Measurements from ENCODE around the gene F13B. TPM values are rescaled to one million over a fixed set of nuclear protein-coding genes. Genes with fewer than 3 reads are reported as not detected.

F13B gene
- total RNA-seq, 3 donors from 2014 or later: not detected

DNA sequence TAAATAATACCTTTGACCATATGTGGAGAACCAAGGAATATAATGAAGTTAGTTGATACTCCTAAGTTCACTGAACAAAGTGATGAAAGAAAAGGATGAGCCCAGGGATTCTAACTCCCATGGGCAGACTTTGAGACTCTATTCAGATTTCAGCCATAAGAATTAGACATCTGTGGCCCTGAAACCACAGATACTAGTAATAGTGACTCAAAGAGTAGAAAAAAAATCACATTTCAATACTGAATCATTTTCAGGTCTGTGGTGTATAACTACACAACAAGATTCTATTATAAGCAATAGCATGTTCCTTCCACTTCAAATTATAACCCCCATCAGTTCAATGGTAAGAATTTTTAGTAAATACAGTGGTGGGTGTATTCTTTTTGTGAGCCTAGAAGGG is 16.4 kb upstream of the F13B start:
- Histone ChIP-seq H3K4me3 (no peak overlapping the region), H3K36me3 (ENCODE audit: low read depth) (no peaks in the 10 kb centered on the region), H3K9me3 (peaks cover 15% of the 10 kb centered on the region), H3K4me1 (ENCODE audit: low read depth) (no peaks in the 10 kb centered on the region)
- TF ChIP-seq, protein P1, sequence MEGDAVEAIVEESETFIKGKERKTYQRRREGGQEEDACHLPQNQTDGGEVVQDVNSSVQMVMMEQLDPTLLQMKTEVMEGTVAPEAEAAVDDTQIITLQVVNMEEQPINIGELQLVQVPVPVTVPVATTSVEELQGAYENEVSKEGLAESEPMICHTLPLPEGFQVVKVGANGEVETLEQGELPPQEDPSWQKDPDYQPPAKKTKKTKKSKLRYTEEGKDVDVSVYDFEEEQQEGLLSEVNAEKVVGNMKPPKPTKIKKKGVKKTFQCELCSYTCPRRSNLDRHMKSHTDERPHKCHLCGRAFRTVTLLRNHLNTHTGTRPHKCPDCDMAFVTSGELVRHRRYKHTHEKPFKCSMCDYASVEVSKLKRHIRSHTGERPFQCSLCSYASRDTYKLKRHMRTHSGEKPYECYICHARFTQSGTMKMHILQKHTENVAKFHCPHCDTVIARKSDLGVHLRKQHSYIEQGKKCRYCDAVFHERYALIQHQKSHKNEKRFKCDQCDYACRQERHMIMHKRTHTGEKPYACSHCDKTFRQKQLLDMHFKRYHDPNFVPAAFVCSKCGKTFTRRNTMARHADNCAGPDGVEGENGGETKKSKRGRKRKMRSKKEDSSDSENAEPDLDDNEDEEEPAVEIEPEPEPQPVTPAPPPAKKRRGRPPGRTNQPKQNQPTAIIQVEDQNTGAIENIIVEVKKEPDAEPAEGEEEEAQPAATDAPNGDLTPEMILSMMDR (IDR thresholded peaks at IDR 0.05): no peak
- intact Hi-C loops (cut with DNase I, micrococcal nuclease): no loop called here
- ATAC-seq: no peak
- no peak for DNase-seq

DNA sequence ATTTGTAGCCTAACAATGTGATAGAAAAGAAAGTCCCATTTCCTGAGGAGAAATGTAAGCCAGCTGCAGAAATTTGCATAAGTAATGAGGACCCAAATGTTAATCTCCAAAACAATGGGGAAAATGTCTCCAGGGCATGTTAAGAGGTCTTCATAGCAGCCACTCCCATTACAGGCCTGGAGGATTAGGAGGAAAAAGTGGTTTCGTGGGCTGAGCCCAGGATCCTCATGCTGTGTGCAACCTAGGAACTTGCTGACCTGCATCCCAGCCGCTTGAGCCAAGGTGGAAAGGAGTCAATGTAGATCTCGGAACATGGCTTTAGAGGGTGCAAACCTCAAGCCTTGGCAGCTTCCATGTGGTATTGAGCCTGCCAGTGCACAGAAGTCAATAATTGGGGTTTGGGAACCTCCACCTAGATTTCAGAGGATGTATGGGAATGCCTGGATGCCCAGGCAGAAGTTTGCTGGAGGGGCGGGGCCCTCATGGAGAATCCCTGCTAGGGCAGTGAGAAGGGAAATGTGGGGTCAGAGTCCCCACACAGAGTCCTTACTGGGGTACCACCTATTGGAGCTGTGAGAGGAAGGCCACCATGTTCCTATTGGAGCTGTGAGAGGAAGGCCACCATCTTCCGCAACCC is 14.2 kb upstream of the F13B start:
- H3K4me1 ChIP-seq (ENCODE audit: low read depth): no peaks in the 10 kb centered on the region
- no peak overlapping the region for H3K4me3 ChIP-seq
- no peaks in the 10 kb centered on the region for H3K36me3 ChIP-seq (ENCODE audit: low read depth)
- TF ChIP-seq, protein P1 (IDR thresholded peaks at IDR 0.05): no peak
- DNase-seq: no peak
- ATAC-seq: no peak
- intact Hi-C loops (cut with DNase I, micrococcal nuclease): no loop called here
- peaks cover 15% of the 10 kb centered on the region for H3K9me3 ChIP-seq

DNA sequence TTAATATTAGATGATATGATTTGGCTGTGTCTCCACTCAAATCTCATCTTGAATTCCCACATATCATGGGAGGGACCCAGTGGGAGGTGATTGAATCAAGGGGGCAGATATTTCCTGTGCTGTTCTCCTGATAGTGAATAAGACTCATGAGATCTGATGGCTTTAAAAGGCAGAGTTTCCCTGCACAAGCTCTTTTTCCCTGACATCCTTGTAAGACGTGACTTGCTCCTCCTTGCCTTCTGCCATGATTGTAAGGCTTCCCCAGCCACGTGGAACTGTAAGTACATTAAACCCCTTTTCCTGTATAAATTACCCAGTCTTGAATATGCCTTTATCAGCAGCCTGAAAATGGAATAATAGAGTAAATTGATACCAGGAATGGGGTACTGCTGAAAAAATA is 13.3 kb upstream of the F13B start:
- DNase-seq: no peak
- H3K4me1 ChIP-seq (ENCODE audit: low read depth): no peaks in the 10 kb centered on the region
- no peak overlapping the region for H3K4me3 ChIP-seq
- H3K36me3 ChIP-seq (ENCODE audit: low read depth): no peaks in the 10 kb centered on the region
- intact Hi-C loops (cut with DNase I, micrococcal nuclease): no loop called here
- TF ChIP-seq, protein P1 (IDR thresholded peaks at IDR 0.05): no peak
- ATAC-seq: no peak
- H3K9me3 ChIP-seq: peaks cover 15% of the 10 kb centered on the region

DNA sequence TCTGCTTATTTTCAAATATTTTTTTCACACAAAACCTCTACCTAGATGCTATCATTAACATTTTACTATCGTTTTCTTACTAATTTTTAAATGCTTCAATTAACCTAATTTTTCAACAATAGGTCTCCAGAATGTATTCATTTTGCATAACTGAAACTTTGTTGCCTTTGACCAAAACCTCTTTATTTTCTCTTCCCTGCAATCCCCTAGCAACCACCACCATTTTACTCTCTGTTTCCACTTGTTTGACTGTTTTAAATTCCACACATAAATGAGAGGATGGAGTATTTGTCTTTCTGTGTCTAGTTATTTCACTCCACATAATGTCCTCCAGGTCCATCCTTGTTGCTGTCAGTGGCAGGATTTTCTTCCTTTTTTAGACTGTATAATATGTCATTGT is 9.5 kb upstream of the F13B start:
- TF ChIP-seq, protein P1 (IDR thresholded peaks at IDR 0.05): no peak
- Histone ChIP-seq H3K9me3 (peaks cover 9% of the 10 kb centered on the region), H3K4me1 (ENCODE audit: low read depth) (no peaks in the 10 kb centered on the region), H3K36me3 (ENCODE audit: low read depth) (no peaks in the 10 kb centered on the region), H3K4me3 (no peak overlapping the region)
- DNase-seq (no peak), ATAC-seq (no peak)
- intact Hi-C loops (cut with DNase I, micrococcal nuclease): no loop called here

DNA sequence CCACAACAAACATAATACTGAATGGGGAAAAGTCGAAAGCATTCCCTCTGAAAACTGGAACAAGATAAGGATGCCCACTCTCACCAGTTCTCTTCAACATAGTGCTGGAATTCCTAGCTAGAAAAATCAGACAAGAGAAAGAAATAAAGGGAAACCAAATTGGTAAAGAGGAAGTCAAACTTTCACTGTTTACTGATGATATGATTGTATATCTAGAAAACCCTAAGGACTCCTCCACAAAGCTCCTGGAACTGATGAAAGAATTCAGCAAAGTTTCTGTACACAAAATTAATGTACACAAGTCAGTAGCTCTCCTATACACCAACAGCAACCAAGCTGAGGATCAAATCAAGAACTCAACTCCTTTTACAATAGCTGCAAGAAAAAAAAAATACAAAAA is 6.9 kb upstream of the F13B start:
- intact Hi-C loops (cut with DNase I, micrococcal nuclease): no loop called here

More for the DNA sequence above, 6.9 kb upstream of the F13B start:
- Histone ChIP-seq H3K36me3 (ENCODE audit: low read depth) (no peaks in the 10 kb centered on the region), H3K9me3 (no peaks in the 10 kb centered on the region), H3K4me1 (ENCODE audit: low read depth) (no peaks in the 10 kb centered on the region), H3K4me3 (no peak overlapping the region)
- ATAC-seq (no peak), DNase-seq (no peak)
- TF ChIP-seq, protein P1 (IDR thresholded peaks at IDR 0.05): no peak

Data from mucosa of descending colon (tissue), 3 donors.